ENCODE data around the gene NME4.
A peak's percentile ranks its signal among the peaks of the same experiment; 100 is the strongest.

- TF ChIP-seq REST (IDR thresholded peaks at IDR 0.05; ENCODE audit: low read depth) (no peak), NFIC (IDR thresholded peaks at IDR 0.05) (no peak; the same call in 1 of the 2 replicates), CEBPB (IDR thresholded peaks at IDR 0.05) (0 out of 2 replicates have a peak, but pooled peaks have one; percentile 52), EGR1 (IDR thresholded peaks at IDR 0.05) (no peak), RAD21 (IDR thresholded peaks at IDR 0.05; ENCODE audit: low read depth) (no peak), TAF1 (IDR thresholded peaks at IDR 0.05; ENCODE audit: low read depth) (no peak), CREB1 (IDR thresholded peaks at IDR 0.05; ENCODE audit: low read depth) (no peak), FOXM1 (IDR thresholded peaks at IDR 0.05; ENCODE audit: borderline replicate concordance, low read depth) (no peak), USF1 (IDR thresholded peaks at IDR 0.05) (no peak)
Observed at GRCh38 chr16:424033-424622, 27.1 kb downstream of the NME4 start.

Measured in Ishikawa (cell line).